GM12878 (cell line): ENCODE measurements around the gene CCDC85B.

Source experiments
- MYC ChIP-seq: IDR thresholded peaks from 2 replicates; pipeline ENCODE4 v1.6.1; 2011; ENCODE audit warnings: mild to moderate bottlenecking, low read length, moderate library complexity, inconsistent platforms; ENCODE audit not compliant: insufficient read depth, insufficient replicate concordance, insufficient read length, severe bottlenecking
- TF ChIP-seq, protein P1 (sequence below): IDR thresholded peaks from 2 replicates; pipeline ENCODE4 v1.6.1; 2012; ENCODE audit warnings: mild to moderate bottlenecking, low read depth, low read length
- TF ChIP-seq, protein P2 (sequence below), 3 experiments: IDR thresholded peaks in 2 of 3; conservative IDR thresholded peaks in 1 of 3; 2 replicates each; pipeline ENCODE4 v1.5.1; 2011; ENCODE audit warnings: low read depth in 3 of 3, low read length in 3 of 3, mild to moderate bottlenecking in 3 of 3, control low read depth in 2 of 3, moderate library complexity in 2 of 3, inconsistent platforms in 1 of 3, mixed read lengths in 1 of 3; ENCODE audit not compliant: control insufficient read depth in 2 of 3, insufficient read depth in 1 of 3; ENCODE audit errors: extremely low read depth in 1 of 3

- TF ChIP-seq MYC = no peak
- TF ChIP-seq, protein P1, sequence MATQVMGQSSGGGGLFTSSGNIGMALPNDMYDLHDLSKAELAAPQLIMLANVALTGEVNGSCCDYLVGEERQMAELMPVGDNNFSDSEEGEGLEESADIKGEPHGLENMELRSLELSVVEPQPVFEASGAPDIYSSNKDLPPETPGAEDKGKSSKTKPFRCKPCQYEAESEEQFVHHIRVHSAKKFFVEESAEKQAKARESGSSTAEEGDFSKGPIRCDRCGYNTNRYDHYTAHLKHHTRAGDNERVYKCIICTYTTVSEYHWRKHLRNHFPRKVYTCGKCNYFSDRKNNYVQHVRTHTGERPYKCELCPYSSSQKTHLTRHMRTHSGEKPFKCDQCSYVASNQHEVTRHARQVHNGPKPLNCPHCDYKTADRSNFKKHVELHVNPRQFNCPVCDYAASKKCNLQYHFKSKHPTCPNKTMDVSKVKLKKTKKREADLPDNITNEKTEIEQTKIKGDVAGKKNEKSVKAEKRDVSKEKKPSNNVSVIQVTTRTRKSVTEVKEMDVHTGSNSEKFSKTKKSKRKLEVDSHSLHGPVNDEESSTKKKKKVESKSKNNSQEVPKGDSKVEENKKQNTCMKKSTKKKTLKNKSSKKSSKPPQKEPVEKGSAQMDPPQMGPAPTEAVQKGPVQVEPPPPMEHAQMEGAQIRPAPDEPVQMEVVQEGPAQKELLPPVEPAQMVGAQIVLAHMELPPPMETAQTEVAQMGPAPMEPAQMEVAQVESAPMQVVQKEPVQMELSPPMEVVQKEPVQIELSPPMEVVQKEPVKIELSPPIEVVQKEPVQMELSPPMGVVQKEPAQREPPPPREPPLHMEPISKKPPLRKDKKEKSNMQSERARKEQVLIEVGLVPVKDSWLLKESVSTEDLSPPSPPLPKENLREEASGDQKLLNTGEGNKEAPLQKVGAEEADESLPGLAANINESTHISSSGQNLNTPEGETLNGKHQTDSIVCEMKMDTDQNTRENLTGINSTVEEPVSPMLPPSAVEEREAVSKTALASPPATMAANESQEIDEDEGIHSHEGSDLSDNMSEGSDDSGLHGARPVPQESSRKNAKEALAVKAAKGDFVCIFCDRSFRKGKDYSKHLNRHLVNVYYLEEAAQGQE = no peak
- TF ChIP-seq, protein P2, sequence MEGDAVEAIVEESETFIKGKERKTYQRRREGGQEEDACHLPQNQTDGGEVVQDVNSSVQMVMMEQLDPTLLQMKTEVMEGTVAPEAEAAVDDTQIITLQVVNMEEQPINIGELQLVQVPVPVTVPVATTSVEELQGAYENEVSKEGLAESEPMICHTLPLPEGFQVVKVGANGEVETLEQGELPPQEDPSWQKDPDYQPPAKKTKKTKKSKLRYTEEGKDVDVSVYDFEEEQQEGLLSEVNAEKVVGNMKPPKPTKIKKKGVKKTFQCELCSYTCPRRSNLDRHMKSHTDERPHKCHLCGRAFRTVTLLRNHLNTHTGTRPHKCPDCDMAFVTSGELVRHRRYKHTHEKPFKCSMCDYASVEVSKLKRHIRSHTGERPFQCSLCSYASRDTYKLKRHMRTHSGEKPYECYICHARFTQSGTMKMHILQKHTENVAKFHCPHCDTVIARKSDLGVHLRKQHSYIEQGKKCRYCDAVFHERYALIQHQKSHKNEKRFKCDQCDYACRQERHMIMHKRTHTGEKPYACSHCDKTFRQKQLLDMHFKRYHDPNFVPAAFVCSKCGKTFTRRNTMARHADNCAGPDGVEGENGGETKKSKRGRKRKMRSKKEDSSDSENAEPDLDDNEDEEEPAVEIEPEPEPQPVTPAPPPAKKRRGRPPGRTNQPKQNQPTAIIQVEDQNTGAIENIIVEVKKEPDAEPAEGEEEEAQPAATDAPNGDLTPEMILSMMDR (IDR thresholded peaks at IDR 0.05 in 2 of 3, conservative IDR thresholded peaks at IDR 0.05 in 1 of 3; ENCODE audit: control insufficient read depth in 2 of 3, extremely low read depth in 1 of 3, insufficient read depth in 1 of 3, low read depth in 3 of 3, low read length in 3 of 3) = no peak
Observed at GRCh38 chr11:65927904-65928397, 37.5 kb downstream of the CCDC85B start.
